K562 (cell line): ENCODE results near the gene DVL3. TPM values are rescaled to one million over a fixed set of nuclear protein-coding genes. Genes with fewer than 3 reads are reported as not detected.

Experiments used
- ATAC-seq: fragments of 200-7000 bp; cut with Tn5 transposase; 3 replicates; pipeline ENCODE4 v1.9.1; 2020; ENCODE audit warnings: moderate library complexity
- BruUV-seq: library from RNA; stranded (reverse); fragments of 400-500 nt; replicated peaks from 2 replicates; lab custom pipeline; 2021; lab: Mats Ljungman, UMichigan
- CTCF ChIA-PET: fragments of 300-600 bp; formaldehyde crosslinking; extraction: SDS; loops from one replicate; lab custom pipeline; 2021; ENCODE audit warnings: low intra/inter-chr PET ratio; lab: Yijun Ruan, JAX
- POLR2A ChIA-PET: fragments of 300-600, 350-650 bp; sonication (Branson Sonifier 250); formaldehyde crosslinking; extraction: SDS; loops from one replicate; lab custom pipeline; 2021; ENCODE audit warnings: antibody characterized with exemption, inconsistent platforms; lab: Yijun Ruan, JAX
- DNase-seq, 4 experiments: peaks; one replicate each; pipeline versions ENCODE4 v3.0.0 to v3.0.0-alpha.2; 2011 to 2018; ENCODE audit warnings: low spot score in 3 of 4, mixed read lengths in 3 of 4; ENCODE audit errors: extremely low read depth in 1 of 4
- FAIRE-seq: peaks from 2 replicates; lab custom pipeline; 2011; peaks lifted over from hg19 to GRCh38; lab: Jason Lieb, UNC
- H2AFZ ChIP-seq: 2 replicates; pipeline ENCODE4 v1.6.0; 2011; ENCODE audit warnings: low read depth, low read length, control low read depth, inconsistent platforms
- H3K27ac ChIP-seq: fragments of 200-600 bp; 3 replicates; pipeline ENCODE4 v1.8.0; 2011; ENCODE audit warnings: low read depth, mild to moderate bottlenecking, control low read depth, inconsistent platforms, low read length, moderate library complexity, mixed read lengths; ENCODE audit errors: extremely low read depth
- H3K27me3 ChIP-seq, 2 experiments: fragments of 300-600 bp in 1 of 2; 2 replicates in 1 of 2; 3 replicates in 1 of 2; pipeline versions ENCODE4 v1.6.0 to v1.8.0; 2011; ENCODE audit warnings: inconsistent platforms in 2 of 2, low read length in 2 of 2, mild to moderate bottlenecking in 1 of 2, mixed read lengths in 1 of 2, moderate library complexity in 1 of 2; ENCODE audit not compliant: control insufficient read depth in 2 of 2, insufficient read depth in 2 of 2
- H3K36me3 ChIP-seq: fragments of 300-600 bp; 3 replicates; pipeline ENCODE4 v1.8.0; 2011; ENCODE audit warnings: mild to moderate bottlenecking, low read length, inconsistent platforms; ENCODE audit not compliant: control insufficient read depth, insufficient read depth
- H3K4me1 ChIP-seq, 2 experiments: fragments of 200-600 bp in 1 of 2; replicated peaks in 1 of 2; 2 replicates in 1 of 2; 3 replicates in 1 of 2; pipeline versions ENCODE4 v1.5.1 to v1.8.0; 2011; ENCODE audit warnings: inconsistent platforms in 2 of 2, low read length in 2 of 2, mild to moderate bottlenecking in 1 of 2, mixed read lengths in 1 of 2, moderate library complexity in 1 of 2; ENCODE audit not compliant: control insufficient read depth in 2 of 2, insufficient read depth in 2 of 2
- H3K4me2 ChIP-seq: 2 replicates; pipeline ENCODE4 v1.6.1; 2011; ENCODE audit warnings: low read length, control low read depth, inconsistent platforms, mixed read lengths; ENCODE audit not compliant: insufficient read depth
- H3K4me3 ChIP-seq: fragments of 200-600 bp; sonication (generic), shearing (Covaris generic); 2 replicates; pipeline ENCODE4 v1.5.1; 2016; ENCODE audit warnings: control low read depth, inconsistent platforms
- H3K79me2 ChIP-seq: fragments of 200-600 bp; 3 replicates; pipeline ENCODE4 v1.8.0; 2011; ENCODE audit warnings: low read length, inconsistent platforms; ENCODE audit not compliant: control insufficient read depth, insufficient read depth
- H3K9ac ChIP-seq, 2 experiments: 2 replicates each; pipeline versions ENCODE4 v1.6.0 to v1.6.1; 2011; ENCODE audit warnings: low read depth in 2 of 2, low read length in 2 of 2, control low read depth in 1 of 2, inconsistent platforms in 1 of 2, mild to moderate bottlenecking in 1 of 2, mixed read lengths in 1 of 2; ENCODE audit not compliant: insufficient read depth in 1 of 2
- H3K9me1 ChIP-seq: one replicate; pipeline ENCODE4 v1.6.0; 2011; ENCODE audit warnings: inconsistent platforms, mild to moderate bottlenecking, low read length, moderate library complexity; ENCODE audit not compliant: control insufficient read depth, insufficient read depth
- H3K9me3 ChIP-seq: replicated peaks from 2 replicates; pipeline ENCODE4 v1.5.1; 2011; ENCODE audit warnings: low read depth, low read length, inconsistent platforms; ENCODE audit not compliant: control insufficient read depth, insufficient read depth
- H4K20me1 ChIP-seq: replicated peaks from 2 replicates; pipeline ENCODE4 v1.6.1; 2011; ENCODE audit warnings: low read length, inconsistent platforms, mixed read lengths; ENCODE audit not compliant: control insufficient read depth, insufficient read depth
- NCOA2 ChIP-seq, 2 experiments: fragments of 450-650 bp; IDR thresholded peaks; 2 replicates each; pipeline ENCODE4 v1.6.1; 2018; ENCODE audit warnings: mild to moderate bottlenecking in 2 of 2, moderate library complexity in 1 of 2; ENCODE audit not compliant: partially characterized antibody in 2 of 2
- NFE2 ChIP-seq: IDR thresholded peaks from 2 replicates; pipeline ENCODE4 v1.6.1; 2014; ENCODE audit warnings: antibody characterized with exemption, low read depth
- NR4A1 ChIP-seq, 2 experiments: fragments of 250-450 bp in 1 of 2; fragments of 450-650 bp in 1 of 2; sonication (Bioruptor Pico) in 1 of 2; IDR thresholded peaks; 2 replicates each; pipeline versions ENCODE4 v1.4.0 to v1.6.1; 2016 to 2020; ENCODE audit warnings: mild to moderate bottlenecking in 2 of 2, missing compliant biosample characterization in 1 of 2, missing genetic modification characterization in 1 of 2, moderate library complexity in 1 of 2
- SREBF1 ChIP-seq: fragments of 150-350 bp; IDR thresholded peaks from 2 replicates; pipeline ENCODE4 v1.6.1; 2014; ENCODE audit warnings: antibody characterized with exemption, low read depth, low read length, borderline replicate concordance
- TAF15 ChIP-seq: fragments of 200-400 bp; formaldehyde crosslinking; IDR thresholded peaks from 2 replicates; pipeline ENCODE4 v1.6.1; 2017; ENCODE audit warnings: mild to moderate bottlenecking, low read depth, low read length, moderate library complexity
- ZNF707 ChIP-seq: fragments of 250-450 bp; sonication (Bioruptor Pico); conservative IDR thresholded peaks from 2 replicates; pipeline ENCODE4 v1.8.0; 2022; ENCODE audit warnings: inconsistent platforms, mild to moderate bottlenecking, moderate library complexity
- ZNF79 ChIP-seq: fragments of 250-450 bp; sonication (Bioruptor Pico); IDR thresholded peaks from 2 replicates; pipeline ENCODE4 v1.4.0; 2020; ENCODE audit warnings: low read depth, mild to moderate bottlenecking, moderate library complexity
- WGBS: fragments of 100-300 bp; shearing (Covaris generic); methylation state at CpG from one replicate; pipeline ENCODE4 v1.1.6; 2016; ENCODE audit warnings: low coverage, mixed read lengths; ENCODE audit not compliant: insufficient coverage; ENCODE audit errors: missing lambda C conversion rate; 5-methylcytosine and 5-hydroxymethylcytosine counted together
- in situ Hi-C: fragments of 300-500 bp; cut with MboI; formaldehyde crosslinking; loops from 4 replicates; pipeline ENCODE4 v1.15.0; 2018; ENCODE audit warnings: inconsistent platforms, mixed read lengths
- intact Hi-C: fragments of 100-400 bp; cut with micrococcal nuclease; formaldehyde crosslinking; loops from 2 replicates; pipeline ENCODE4 v1.14.2; 2022
- polyA plus RNA-seq, 8 experiments: library from polyadenylated mRNA; depleted of rRNA in 4 of 8; stranded (reverse) in 5 of 8; unstranded in 3 of 8; fragments of >200 nt; fragmentation: Nextera tagmentation in 2 of 8; fragmentation: Illumina TruSeq in 1 of 8; extraction: Ambion mirVana in 2 of 8; extraction: Trizol in 1 of 8; gene quantifications; 2 replicates each; pipeline versions ENCODE4 v1.2.1 to v1.2.3, GENCODE V29; 2011 to 2014; ENCODE audit warnings: inconsistent platforms in 1 of 8, missing spikeins in 1 of 8
- total RNA-seq, 7 experiments: library from RNA; depleted of rRNA in 6 of 7; stranded (reverse); fragments of >200 nt in 6 of 7; fragmentation: Illumina TruSeq in 2 of 7; extraction: Trizol in 2 of 7; gene quantifications; 2 replicates each; pipeline versions ENCODE4 v1.2.1 to v1.2.3, GENCODE V29; 2011 to 2021; ENCODE audit warnings: low replicate concordance in 1 of 7

DVL3 gene
- total and polyA plus RNA-seq, 9 of the 15 experiments (the other 6 are each of a cell fraction or from before 2014, with no cell fraction given) = 3.1 to 57.9 (median 20.1) TPM

GRCh38 chr3:184200825-184201224, 45.6 kb downstream of the DVL3 start (continued):
- TF ChIP-seq NCOA2 (IDR thresholded peaks at IDR 0.05; ENCODE audit: partially characterized antibody in 2 of 2) (no peak), NR4A1 (CRISPR knock-in tag; IDR thresholded peaks at IDR 0.05) (no peak), NR4A1 (tag; IDR thresholded peaks at IDR 0.05) (no peak), ZNF79 (CRISPR knock-in tag) (no peak), TAF15 (no peak), ZNF707 (CRISPR knock-in tag) (no peak), NFE2 (no peak)

- Histone ChIP-seq H3K9ac (peak overlapping the region in 1 of 2 experiments; percentile 7; a peak in 1 of 4 replicates), H3K27ac (no peak overlapping the region), H3K79me2 (no peaks in the 10 kb centered on the region), H3K9me3 (no peaks in the 10 kb centered on the region), H3K4me3 (no peak overlapping the region), H4K20me1 (no peaks in the 10 kb centered on the region), H3K9me1 (no peaks in the 10 kb centered on the region), H3K4me2 (no peak overlapping the region; the same call in 1 of the 2 replicates), H3K4me1 (no peaks in the 10 kb centered on the region), H3K36me3 (no peaks in the 10 kb centered on the region), H2AFZ (peak overlapping the region; percentile 1; the same call in 1 of the 2 replicates), H3K27me3 (peaks cover 36 to 50% of the 10 kb centered on the region in 2 experiments)
- FAIRE-seq (no peak), DNase-seq (no peak), ATAC-seq (peak; percentile 38; the same call in 1 of the 3 replicates)
- BruUV-seq = no TSS peak
- intact Hi-C loops = no loop called here
- TF ChIP-seq SREBF1 = no peak
- in situ Hi-C loops = no loop called here
- CTCF ChIA-PET = no interaction called here
- POLR2A ChIA-PET = interaction anchor here (1.2 to 1.8 kb wide), 2 partner anchors 9 to 18 kb away, joined by 4 to 8 read pairs; partner anchors contain the start of gene ABCF3
- 5% methylated on average over 8 of the region's 8 CpGs for WGBS
Measured at GRCh38 chr3:184203526-184203925, 48.3 kb downstream of the DVL3 start.
